Measurements from ENCODE around the gene SECTM1. TPM values are rescaled to one million over a fixed set of nuclear protein-coding genes. Genes with fewer than 3 reads are reported as not detected.

Gene SECTM1
- total and polyA plus RNA-seq, 9 of the 15 experiments (the other 6 are each of a cell fraction or from before 2014, with no cell fraction given), result 0.11 to 0.46 (median 0.18) TPM; not detected in 6

DNA sequence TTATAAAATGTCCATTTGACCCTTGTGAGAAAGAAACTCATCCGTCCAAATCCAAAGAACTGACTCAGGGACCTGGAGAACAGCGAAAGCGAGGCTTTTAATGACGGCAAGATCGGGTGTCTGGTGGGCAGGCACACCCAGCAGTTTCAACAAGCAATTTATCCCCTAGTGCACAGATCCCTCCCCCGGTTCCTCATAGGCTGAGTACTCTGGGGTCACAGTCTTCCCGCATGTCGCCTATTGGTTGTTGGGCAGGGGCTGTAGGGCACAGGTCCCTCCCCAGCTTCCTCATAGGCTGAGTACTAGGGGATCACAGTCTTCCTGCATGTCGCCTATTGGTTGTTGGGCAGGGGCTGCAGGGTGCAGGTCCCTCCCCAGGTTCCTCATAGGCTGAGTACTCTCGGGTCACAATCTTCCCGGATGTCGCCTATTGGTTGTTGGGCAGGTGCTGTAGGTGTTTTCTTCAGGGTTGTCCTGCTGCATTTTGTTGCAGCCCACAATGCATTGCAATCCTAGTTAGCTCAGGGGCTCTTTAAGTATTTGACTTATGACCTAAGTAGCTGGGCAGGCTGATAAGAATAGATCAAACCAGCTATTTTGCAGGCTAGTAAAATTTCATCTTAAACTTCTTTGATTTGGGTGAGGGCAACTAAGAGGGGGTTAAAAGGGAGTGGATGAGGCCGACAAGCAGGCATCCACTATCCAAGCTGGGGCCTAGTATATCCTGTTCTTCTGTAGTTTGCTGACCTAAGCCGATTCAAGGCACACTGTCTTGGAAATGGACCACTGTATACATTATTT is 34.4 kb upstream of the SECTM1 start (continued):
- no peak for TF ChIP-seq SAFB (IDR thresholded peaks at IDR 0.05; ENCODE audit: borderline replicate concordance, low read depth, low read length)
- TF ChIP-seq EHMT2 (IDR thresholded peaks at IDR 0.05), result peak; percentile 73; the same call in 1 of the 2 replicates
- TF ChIP-seq, protein P1, sequence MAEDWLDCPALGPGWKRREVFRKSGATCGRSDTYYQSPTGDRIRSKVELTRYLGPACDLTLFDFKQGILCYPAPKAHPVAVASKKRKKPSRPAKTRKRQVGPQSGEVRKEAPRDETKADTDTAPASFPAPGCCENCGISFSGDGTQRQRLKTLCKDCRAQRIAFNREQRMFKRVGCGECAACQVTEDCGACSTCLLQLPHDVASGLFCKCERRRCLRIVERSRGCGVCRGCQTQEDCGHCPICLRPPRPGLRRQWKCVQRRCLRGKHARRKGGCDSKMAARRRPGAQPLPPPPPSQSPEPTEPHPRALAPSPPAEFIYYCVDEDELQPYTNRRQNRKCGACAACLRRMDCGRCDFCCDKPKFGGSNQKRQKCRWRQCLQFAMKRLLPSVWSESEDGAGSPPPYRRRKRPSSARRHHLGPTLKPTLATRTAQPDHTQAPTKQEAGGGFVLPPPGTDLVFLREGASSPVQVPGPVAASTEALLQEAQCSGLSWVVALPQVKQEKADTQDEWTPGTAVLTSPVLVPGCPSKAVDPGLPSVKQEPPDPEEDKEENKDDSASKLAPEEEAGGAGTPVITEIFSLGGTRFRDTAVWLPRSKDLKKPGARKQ (CRISPR knock-in tag; IDR thresholded peaks at IDR 0.05), result no peak
- TF ChIP-seq MYC (IDR thresholded peaks at IDR 0.05; ENCODE audit: low read depth, low read length), result peak; percentile 71
- no peak for TF ChIP-seq MYC (CRISPR knock-in tag; IDR thresholded peaks at IDR 0.05; ENCODE audit: borderline replicate concordance, low read depth)
- TF ChIP-seq HDAC3 (IDR thresholded peaks at IDR 0.05; ENCODE audit: borderline replicate concordance, partially characterized antibody), result no peak
- no peak for TF ChIP-seq IRF2 (CRISPR knock-in tag; IDR thresholded peaks at IDR 0.05)
- TF ChIP-seq, protein P2, sequence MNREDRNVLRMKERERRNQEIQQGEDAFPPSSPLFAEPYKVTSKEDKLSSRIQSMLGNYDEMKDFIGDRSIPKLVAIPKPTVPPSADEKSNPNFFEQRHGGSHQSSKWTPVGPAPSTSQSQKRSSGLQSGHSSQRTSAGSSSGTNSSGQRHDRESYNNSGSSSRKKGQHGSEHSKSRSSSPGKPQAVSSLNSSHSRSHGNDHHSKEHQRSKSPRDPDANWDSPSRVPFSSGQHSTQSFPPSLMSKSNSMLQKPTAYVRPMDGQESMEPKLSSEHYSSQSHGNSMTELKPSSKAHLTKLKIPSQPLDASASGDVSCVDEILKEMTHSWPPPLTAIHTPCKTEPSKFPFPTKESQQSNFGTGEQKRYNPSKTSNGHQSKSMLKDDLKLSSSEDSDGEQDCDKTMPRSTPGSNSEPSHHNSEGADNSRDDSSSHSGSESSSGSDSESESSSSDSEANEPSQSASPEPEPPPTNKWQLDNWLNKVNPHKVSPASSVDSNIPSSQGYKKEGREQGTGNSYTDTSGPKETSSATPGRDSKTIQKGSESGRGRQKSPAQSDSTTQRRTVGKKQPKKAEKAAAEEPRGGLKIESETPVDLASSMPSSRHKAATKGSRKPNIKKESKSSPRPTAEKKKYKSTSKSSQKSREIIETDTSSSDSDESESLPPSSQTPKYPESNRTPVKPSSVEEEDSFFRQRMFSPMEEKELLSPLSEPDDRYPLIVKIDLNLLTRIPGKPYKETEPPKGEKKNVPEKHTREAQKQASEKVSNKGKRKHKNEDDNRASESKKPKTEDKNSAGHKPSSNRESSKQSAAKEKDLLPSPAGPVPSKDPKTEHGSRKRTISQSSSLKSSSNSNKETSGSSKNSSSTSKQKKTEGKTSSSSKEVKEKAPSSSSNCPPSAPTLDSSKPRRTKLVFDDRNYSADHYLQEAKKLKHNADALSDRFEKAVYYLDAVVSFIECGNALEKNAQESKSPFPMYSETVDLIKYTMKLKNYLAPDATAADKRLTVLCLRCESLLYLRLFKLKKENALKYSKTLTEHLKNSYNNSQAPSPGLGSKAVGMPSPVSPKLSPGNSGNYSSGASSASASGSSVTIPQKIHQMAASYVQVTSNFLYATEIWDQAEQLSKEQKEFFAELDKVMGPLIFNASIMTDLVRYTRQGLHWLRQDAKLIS (CRISPR knock-in tag; IDR thresholded peaks at IDR 0.05), result no peak
- TF ChIP-seq DDX20 (tag; IDR thresholded peaks at IDR 0.05; ENCODE audit: low read depth), result no peak
- no peak for TF ChIP-seq NCOA2 (IDR thresholded peaks at IDR 0.05; ENCODE audit: partially characterized antibody in 2 of 2)
- TF ChIP-seq RFX1 (IDR thresholded peaks at IDR 0.05), result no peak; the same call in 1 of the 2 replicates
- TF ChIP-seq, protein P3, sequence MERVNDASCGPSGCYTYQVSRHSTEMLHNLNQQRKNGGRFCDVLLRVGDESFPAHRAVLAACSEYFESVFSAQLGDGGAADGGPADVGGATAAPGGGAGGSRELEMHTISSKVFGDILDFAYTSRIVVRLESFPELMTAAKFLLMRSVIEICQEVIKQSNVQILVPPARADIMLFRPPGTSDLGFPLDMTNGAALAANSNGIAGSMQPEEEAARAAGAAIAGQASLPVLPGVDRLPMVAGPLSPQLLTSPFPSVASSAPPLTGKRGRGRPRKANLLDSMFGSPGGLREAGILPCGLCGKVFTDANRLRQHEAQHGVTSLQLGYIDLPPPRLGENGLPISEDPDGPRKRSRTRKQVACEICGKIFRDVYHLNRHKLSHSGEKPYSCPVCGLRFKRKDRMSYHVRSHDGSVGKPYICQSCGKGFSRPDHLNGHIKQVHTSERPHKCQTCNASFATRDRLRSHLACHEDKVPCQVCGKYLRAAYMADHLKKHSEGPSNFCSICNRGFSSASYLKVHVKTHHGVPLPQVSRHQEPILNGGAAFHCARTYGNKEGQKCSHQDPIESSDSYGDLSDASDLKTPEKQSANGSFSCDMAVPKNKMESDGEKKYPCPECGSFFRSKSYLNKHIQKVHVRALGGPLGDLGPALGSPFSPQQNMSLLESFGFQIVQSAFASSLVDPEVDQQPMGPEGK (CRISPR knock-in tag; IDR thresholded peaks at IDR 0.05; ENCODE audit: borderline replicate concordance), result no peak
- TF ChIP-seq RHOXF2B (CRISPR knock-in tag; conservative IDR thresholded peaks at IDR 0.05), result no peak
- no peak for TF ChIP-seq ZNF707 (CRISPR knock-in tag; conservative IDR thresholded peaks at IDR 0.05)
- no peak for TF ChIP-seq GATAD2A (IDR thresholded peaks at IDR 0.05)
- no peak for TF ChIP-seq NFIX (CRISPR knock-in tag; IDR thresholded peaks at IDR 0.05; ENCODE audit: low read depth)
- TF ChIP-seq CAMTA2 (CRISPR knock-in tag; conservative IDR thresholded peaks at IDR 0.05), result no peak
- TF ChIP-seq DNMT1 (IDR thresholded peaks at IDR 0.05), result no peak
- TF ChIP-seq ZNF165 (CRISPR knock-in tag; IDR thresholded peaks at IDR 0.05; ENCODE audit: borderline replicate concordance), result no peak
- TF ChIP-seq SMAD4 (CRISPR knock-in tag; conservative IDR thresholded peaks at IDR 0.05), result no peak
- no peak for TF ChIP-seq ZZZ3 (IDR thresholded peaks at IDR 0.05)
- TF ChIP-seq BCL6 (CRISPR knock-in tag; IDR thresholded peaks at IDR 0.05), result no peak
